Hepatocyte (in vitro differentiated cells): ENCODE results near the gene PHF19.

ENCODE experiments used
- EZH2phosphoT487 ChIP-seq: fragments of 200-600 bp; sonication (generic); IDR thresholded peaks from one replicate; pipeline ENCODE4 v1.6.1; 2018; ENCODE audit warnings: antibody characterized with exemption, mild to moderate bottlenecking, low read depth, moderate library complexity; ENCODE audit not compliant: unreplicated experiment, severe bottlenecking
- TF ChIP-seq, protein P1 (sequence below): fragments of 200-600 bp; sonication (generic); IDR thresholded peaks from 2 replicates; pipeline ENCODE4 v1.5.1; 2016; ENCODE audit warnings: antibody characterized with exemption, mild to moderate bottlenecking; ENCODE audit not compliant: poor library complexity

DNA sequence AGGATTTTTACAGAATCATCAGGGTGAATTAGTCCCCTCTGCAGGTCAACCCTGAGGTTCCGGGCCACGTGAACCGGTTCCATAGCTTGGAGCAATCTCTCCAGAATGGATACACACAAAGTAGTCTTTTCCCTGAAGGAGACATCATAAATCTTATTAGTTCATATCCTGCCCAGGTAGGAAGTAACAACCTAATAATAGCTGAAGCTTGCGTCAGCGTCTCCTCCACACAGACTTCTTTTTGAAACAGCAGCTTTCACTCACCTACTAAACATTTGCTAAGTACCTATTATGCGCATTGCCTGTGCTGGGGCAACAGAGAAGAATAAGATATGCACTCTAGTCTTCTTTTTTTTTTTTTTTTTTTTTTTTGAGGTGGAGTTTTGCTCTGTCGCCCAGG lies 43.7 kb downstream of the PHF19 start:
- TF ChIP-seq, protein P1, sequence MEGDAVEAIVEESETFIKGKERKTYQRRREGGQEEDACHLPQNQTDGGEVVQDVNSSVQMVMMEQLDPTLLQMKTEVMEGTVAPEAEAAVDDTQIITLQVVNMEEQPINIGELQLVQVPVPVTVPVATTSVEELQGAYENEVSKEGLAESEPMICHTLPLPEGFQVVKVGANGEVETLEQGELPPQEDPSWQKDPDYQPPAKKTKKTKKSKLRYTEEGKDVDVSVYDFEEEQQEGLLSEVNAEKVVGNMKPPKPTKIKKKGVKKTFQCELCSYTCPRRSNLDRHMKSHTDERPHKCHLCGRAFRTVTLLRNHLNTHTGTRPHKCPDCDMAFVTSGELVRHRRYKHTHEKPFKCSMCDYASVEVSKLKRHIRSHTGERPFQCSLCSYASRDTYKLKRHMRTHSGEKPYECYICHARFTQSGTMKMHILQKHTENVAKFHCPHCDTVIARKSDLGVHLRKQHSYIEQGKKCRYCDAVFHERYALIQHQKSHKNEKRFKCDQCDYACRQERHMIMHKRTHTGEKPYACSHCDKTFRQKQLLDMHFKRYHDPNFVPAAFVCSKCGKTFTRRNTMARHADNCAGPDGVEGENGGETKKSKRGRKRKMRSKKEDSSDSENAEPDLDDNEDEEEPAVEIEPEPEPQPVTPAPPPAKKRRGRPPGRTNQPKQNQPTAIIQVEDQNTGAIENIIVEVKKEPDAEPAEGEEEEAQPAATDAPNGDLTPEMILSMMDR: no peak
- no peak for TF ChIP-seq EZH2phosphoT487
